Mucosa of descending colon (tissue), 3 donors: Measurements from ENCODE around the gene PRR16. TPM values are rescaled to one million over a fixed set of nuclear protein-coding genes. Genes with fewer than 3 reads are reported as not detected.

Experiments used
- ATAC-seq: fragments of 200-7000 bp; cut with Tn5 transposase; one replicate; pipeline ENCODE4 v1.9.1; 2020; ENCODE audit warnings: mild to moderate bottlenecking, moderate library complexity
- DNase-seq, 3 donors: peaks; one replicate each; pipeline ENCODE4 v3.0.0-alpha.2; 2020
- H3K36me3 ChIP-seq: fragments of 200-600 bp; one replicate; pipeline ENCODE4 v1.8.0; 2021; ENCODE audit warnings: low read depth, mild to moderate bottlenecking
- H3K4me1 ChIP-seq: fragments of 200-600 bp; one replicate; pipeline ENCODE4 v1.8.0; 2021; ENCODE audit warnings: low read depth, mild to moderate bottlenecking
- H3K4me3 ChIP-seq: fragments of 200-600 bp; one replicate; pipeline ENCODE4 v1.8.0; 2021; ENCODE audit warnings: mild to moderate bottlenecking
- H3K9me3 ChIP-seq: fragments of 200-600 bp; one replicate; pipeline ENCODE4 v1.8.0; 2021; ENCODE audit warnings: mild to moderate bottlenecking
- CTCF ChIP-seq: fragments of 200-600 bp; IDR thresholded peaks from one replicate; pipeline ENCODE4 v1.8.0; 2022; ENCODE audit warnings: antibody characterized with exemption, mild to moderate bottlenecking
- intact Hi-C, 2 donors: fragments of 100-400 bp; cut with DNase I in 1 of 2; cut with micrococcal nuclease in 1 of 2; formaldehyde crosslinking; loops; one replicate each; pipeline versions ENCODE4 v1.11.0 to v1.11.1; 2022; cut with DNase I, micrococcal nuclease
- total RNA-seq, 3 donors: library from RNA; stranded (reverse); fragmentation: NEBNext Ultra II Directional in 2 of 3; extraction: Animal tissue kit (Norgen Biotek cat#: 25700) in 2 of 3; gene quantifications; one replicate each; pipeline versions ENCODE4 v1.2.1 to v1.2.4, GENCODE V29; 2021 to 2023
- donor health status: DM: no; HTN: no; CAD: no; lungs with moderate emphysema.
- donor health status: DM: no; HTN: no; CAD: no.
- donor health status: DM: no; HTN: yes; CAD: no.

PRR16 gene
- total RNA-seq, 3 donors from 2014 or later = 0.69 to 2.9 (median 1.9) TPM

DNA sequence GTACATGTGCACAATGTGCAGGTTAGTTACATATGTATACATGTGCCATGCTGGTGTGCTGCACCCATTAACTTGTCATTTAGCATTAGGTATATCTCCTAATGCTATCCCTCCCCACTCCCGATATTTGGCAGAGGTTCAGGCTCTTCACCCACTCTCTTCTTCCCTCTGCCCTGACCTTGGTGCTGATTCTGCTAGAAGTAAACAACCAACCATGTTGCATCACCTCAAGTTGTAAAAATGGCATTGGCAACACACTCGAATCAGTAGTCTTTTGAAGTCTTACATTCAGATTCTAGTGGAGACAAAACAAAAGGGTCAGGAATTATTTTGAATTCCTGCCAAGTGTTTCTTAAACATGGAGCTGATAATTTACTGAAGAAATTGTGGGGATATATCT lies 40.0 kb downstream of the PRR16 start:
- DNase-seq = no peak
- no peaks in the 10 kb centered on the region for H3K36me3 ChIP-seq
- H3K4me3 ChIP-seq = no peak overlapping the region
- H3K9me3 ChIP-seq = no peaks in the 10 kb centered on the region
- intact Hi-C loops = no loop called here
- H3K4me1 ChIP-seq = no peaks in the 10 kb centered on the region
- no peak for TF ChIP-seq CTCF
- no peak for ATAC-seq

- TF ChIP-seq CTCF = no peak
- H3K36me3 ChIP-seq = no peaks in the 10 kb centered on the region
- H3K4me1 ChIP-seq = no peaks in the 10 kb centered on the region
- intact Hi-C loops = no loop called here
- DNase-seq (no peak), ATAC-seq (no peak)
- H3K4me3 ChIP-seq = no peak overlapping the region
- no peaks in the 10 kb centered on the region for H3K9me3 ChIP-seq
Measured at GRCh38 chr5:120507197-120507596, 43.1 kb downstream of the PRR16 start.

DNA sequence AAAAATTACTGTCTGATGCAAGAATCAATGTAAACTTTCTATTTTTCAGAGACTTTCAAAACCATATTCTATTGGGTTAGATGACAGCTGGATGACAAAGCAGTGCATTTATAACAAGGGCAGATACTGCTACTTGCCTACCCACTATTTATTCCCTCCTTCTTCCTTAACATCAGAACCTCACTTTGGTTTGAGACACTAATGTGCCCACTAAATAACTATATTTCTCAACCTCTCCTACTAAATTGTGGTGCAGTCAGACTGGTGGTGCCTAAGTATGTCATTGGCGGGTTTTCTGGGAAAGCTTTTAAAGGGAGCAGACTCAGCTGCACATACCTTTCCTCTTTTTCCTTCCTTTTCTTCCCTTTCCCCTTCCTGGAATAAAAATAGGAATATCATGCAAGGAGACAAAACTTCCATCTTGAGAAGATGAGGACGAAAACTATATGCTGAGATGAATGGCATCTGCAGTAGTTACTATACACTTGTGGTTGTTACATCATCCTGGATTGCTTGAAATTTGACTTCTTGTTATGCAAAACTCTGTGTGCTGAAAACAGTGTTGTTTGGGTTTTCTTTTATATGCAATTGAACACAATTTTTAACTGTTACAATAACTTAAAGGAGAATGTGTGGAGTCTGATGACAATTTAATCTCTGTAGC lies 43.8 kb downstream of the PRR16 start:
- no peaks in the 10 kb centered on the region for H3K9me3 ChIP-seq
- H3K4me1 ChIP-seq = no peaks in the 10 kb centered on the region
- no peak for DNase-seq
- H3K4me3 ChIP-seq = no peak overlapping the region
- no peak for TF ChIP-seq CTCF
- intact Hi-C loops = no loop called here
- no peaks in the 10 kb centered on the region for H3K36me3 ChIP-seq
- ATAC-seq = no peak

- no peaks in the 10 kb centered on the region for H3K9me3 ChIP-seq
- no peak for TF ChIP-seq CTCF
- no peak overlapping the region for H3K4me3 ChIP-seq
- DNase-seq = no peak
- H3K36me3 ChIP-seq = no peaks in the 10 kb centered on the region
- intact Hi-C loops = no loop called here
- ATAC-seq = no peak
- H3K4me1 ChIP-seq = no peaks in the 10 kb centered on the region
Measured at GRCh38 chr5:120509053-120509452, 45.0 kb downstream of the PRR16 start.

DNA sequence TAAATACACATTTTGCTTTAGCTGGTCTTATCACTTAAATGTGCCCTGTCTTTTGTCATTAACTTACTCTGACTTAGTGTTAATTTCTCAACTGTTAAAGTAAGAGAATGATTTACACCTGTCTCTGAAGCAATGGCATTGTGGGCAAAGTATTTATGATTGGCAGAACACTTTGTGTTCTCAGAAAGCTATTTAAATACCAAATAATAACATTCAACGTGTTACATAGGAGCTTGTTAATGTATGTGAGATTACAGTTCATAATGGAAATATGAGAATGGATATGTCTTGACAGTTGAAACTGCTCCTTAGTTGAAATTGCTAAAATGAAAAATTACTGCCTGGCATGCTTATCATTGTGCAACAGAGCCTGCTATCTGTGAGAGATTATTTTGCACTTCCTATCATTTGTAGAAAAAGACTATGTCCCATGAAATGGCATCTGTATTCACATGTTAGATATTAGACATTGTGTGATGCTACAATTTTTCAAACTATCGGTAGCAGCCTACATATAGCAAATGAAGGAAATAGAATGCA lies 46.1 kb downstream of the PRR16 start:
- Histone ChIP-seq H3K9me3 (no peaks in the 10 kb centered on the region), H3K4me1 (no peaks in the 10 kb centered on the region), H3K36me3 (no peaks in the 10 kb centered on the region), H3K4me3 (no peak overlapping the region)
- intact Hi-C loops = no loop called here
- no peak for TF ChIP-seq CTCF
- ATAC-seq (no peak), DNase-seq (no peak)
